Brain microvascular endothelial cell (primary cell): ENCODE measurements around the gene USP36.
A peak's percentile ranks its signal among the peaks of the same experiment; 100 is the strongest.

Experiments
- DNase-seq: peaks from one replicate; pipeline ENCODE4 v3.0.0-alpha.2; 2020
- H3K27ac ChIP-seq: fragments of 250-450 bp; sonication (Bioruptor Pico); 2 replicates; pipeline ENCODE4 v1.5.1; 2020; ENCODE audit warnings: mild to moderate bottlenecking, moderate library complexity
- H3K27me3 ChIP-seq: fragments of 250-450 bp; sonication (Bioruptor Pico); replicated peaks from 2 replicates; pipeline ENCODE4 v1.5.1; 2020; ENCODE audit warnings: mild to moderate bottlenecking
- H3K36me3 ChIP-seq: fragments of 250-450 bp; sonication (Bioruptor Pico); replicated peaks from 2 replicates; pipeline ENCODE4 v1.5.1; 2020; ENCODE audit warnings: mild to moderate bottlenecking
- H3K4me3 ChIP-seq: 2 replicates; pipeline ENCODE4 v1.5.1; 2011; ENCODE audit warnings: low read depth, mild to moderate bottlenecking, control low read depth, low read length, moderate library complexity
- in situ Hi-C: cut with HindIII; loops from 2 replicates; pipeline ENCODE4 v1.10.0; 2017; ENCODE audit warnings: low sequenced_read_pairs, low pct_ligation_motif_present
- TF ChIP-seq, protein P1 (sequence below): IDR thresholded peaks from 2 replicates; pipeline ENCODE4 v1.5.1; 2011; ENCODE audit warnings: low read depth, mild to moderate bottlenecking, moderate library complexity, low read length, control low read depth, inconsistent platforms; ENCODE audit errors: missing control alignments

USP36 gene

DNA sequence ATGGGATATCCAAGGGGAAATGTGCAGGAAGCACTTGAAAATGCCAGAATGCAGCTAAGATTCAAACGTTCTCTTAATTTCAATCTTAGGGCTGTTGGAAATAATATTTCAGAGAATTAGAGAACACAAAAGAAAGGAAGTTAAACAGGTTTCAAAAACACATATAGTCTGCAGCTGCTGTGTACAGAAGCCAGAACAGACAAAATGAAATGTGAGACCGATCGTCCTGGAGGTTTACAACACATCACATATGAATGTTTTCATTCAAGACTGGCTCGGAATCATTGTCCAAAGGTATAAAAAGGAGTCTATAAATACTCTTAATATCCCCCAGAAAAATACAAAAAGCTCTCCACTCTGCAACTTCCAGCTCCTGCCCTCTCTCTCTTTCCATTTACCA lies 72.8 kb downstream of the USP36 start:
- no peaks in the 10 kb centered on the region for H3K27me3 ChIP-seq
- TF ChIP-seq, protein P1, sequence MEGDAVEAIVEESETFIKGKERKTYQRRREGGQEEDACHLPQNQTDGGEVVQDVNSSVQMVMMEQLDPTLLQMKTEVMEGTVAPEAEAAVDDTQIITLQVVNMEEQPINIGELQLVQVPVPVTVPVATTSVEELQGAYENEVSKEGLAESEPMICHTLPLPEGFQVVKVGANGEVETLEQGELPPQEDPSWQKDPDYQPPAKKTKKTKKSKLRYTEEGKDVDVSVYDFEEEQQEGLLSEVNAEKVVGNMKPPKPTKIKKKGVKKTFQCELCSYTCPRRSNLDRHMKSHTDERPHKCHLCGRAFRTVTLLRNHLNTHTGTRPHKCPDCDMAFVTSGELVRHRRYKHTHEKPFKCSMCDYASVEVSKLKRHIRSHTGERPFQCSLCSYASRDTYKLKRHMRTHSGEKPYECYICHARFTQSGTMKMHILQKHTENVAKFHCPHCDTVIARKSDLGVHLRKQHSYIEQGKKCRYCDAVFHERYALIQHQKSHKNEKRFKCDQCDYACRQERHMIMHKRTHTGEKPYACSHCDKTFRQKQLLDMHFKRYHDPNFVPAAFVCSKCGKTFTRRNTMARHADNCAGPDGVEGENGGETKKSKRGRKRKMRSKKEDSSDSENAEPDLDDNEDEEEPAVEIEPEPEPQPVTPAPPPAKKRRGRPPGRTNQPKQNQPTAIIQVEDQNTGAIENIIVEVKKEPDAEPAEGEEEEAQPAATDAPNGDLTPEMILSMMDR: no peak
- no peak overlapping the region for H3K27ac ChIP-seq
- no peak for DNase-seq
- in situ Hi-C loops: no loop called here
- no peaks in the 10 kb centered on the region for H3K36me3 ChIP-seq
- no peak overlapping the region for H3K4me3 ChIP-seq

DNA sequence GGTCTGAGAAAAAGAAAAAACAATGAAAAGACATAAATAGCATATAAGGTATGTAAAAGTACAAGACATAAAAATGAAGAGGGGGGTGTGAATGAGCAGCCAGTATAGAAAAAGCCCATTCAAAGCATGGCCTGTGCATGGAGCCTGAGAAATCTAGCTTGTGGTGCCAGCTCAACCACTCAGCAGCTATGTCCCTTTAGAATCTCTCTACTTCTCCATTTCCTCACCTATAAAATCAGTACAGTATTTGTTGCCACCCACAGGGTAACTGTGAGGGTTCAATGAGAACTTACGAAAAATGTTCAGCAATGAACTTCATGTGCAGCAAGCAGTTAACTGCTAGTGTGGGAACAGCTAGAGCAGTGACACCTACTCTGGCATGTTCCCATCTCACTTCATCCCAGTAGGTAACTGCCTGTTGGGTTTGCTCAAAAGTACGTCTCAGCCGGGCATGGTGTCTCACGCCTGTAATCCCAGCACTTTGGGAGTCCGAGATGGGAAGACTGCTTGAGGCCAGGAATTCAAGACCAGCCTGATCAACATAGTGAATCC lies 73.8 kb downstream of the USP36 start:
- in situ Hi-C loops: no loop called here
- no peak overlapping the region for H3K4me3 ChIP-seq
- TF ChIP-seq, protein P1: no peak
- no peaks in the 10 kb centered on the region for H3K27me3 ChIP-seq
- H3K36me3 ChIP-seq: no peaks in the 10 kb centered on the region
- no peak for DNase-seq
- no peak overlapping the region for H3K27ac ChIP-seq

DNA sequence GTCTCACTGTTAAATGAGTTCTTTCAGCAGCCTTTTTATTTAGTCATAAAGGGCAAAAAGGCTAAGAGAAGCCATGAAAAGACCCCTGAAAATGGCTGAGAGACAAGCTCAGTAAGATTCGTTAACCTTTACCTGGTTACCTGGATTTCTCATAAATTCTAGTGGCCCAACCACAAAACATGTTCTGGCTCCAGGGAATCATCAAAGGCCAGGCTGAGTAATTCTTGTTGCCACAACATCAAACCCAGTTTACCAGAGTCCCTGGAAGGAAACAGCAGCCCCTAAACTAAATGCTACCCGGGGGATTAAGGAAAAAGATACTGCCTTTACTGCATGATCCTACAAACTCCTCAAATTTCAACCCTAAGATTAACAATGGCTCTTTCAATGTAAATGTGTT lies 74.4 kb downstream of the USP36 start:
- in situ Hi-C loops: no loop called here
- H3K36me3 ChIP-seq: no peaks in the 10 kb centered on the region
- no peak overlapping the region for H3K27ac ChIP-seq
- TF ChIP-seq, protein P1: no peak
- H3K27me3 ChIP-seq: no peaks in the 10 kb centered on the region
- H3K4me3 ChIP-seq: no peak overlapping the region
- DNase-seq: no peak

DNA sequence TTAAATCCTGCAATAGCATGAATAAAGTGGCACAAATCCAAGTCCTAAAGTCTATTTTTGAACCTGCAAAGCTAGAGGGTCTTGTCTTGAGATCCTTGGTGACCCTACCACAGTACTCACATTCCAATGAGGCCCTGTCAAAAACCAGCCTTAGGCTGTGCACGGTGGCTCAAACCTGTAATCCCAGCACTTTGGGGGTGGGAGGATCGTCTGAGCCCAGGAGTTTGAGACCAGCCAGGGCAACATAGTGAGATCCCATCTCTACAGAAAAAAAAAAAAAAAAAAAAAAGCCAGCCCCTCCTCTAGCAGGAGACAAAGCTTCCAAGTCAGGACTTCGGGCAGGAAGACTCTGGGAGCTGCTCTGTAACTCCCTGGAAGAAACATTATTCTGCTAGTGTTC lies 74.8 kb downstream of the USP36 start:
- no peaks in the 10 kb centered on the region for H3K36me3 ChIP-seq
- in situ Hi-C loops: no loop called here
- TF ChIP-seq, protein P1: no peak
- no peak overlapping the region for H3K27ac ChIP-seq
- H3K27me3 ChIP-seq: no peaks in the 10 kb centered on the region
- no peak for DNase-seq
- no peak overlapping the region for H3K4me3 ChIP-seq

DNA sequence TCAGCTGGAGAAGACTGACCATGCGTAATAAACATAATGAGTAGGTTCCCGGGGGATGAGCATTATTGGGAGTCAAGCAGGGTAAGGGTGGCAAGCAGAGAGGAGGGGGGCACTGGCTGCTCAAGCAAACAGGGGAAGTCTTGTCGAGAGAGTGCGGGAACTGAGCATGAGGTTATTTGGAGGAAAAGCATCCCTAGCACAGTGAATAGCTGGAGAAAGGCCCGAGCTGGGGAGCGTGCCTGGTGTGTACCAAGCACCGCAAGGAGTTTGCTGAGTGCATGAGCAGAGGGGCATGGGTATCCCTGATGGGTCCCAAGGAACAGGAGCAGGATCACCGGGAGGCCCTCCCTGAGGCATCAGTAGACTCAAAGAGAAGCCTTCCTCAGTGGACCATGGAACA lies 75.7 kb downstream of the USP36 start:
- TF ChIP-seq, protein P1: no peak
- Histone ChIP-seq H3K27me3 (no peaks in the 10 kb centered on the region), H3K36me3 (no peaks in the 10 kb centered on the region), H3K4me3 (no peak overlapping the region), H3K27ac (no peak overlapping the region)
- in situ Hi-C loops: no loop called here
- no peak for DNase-seq

DNA sequence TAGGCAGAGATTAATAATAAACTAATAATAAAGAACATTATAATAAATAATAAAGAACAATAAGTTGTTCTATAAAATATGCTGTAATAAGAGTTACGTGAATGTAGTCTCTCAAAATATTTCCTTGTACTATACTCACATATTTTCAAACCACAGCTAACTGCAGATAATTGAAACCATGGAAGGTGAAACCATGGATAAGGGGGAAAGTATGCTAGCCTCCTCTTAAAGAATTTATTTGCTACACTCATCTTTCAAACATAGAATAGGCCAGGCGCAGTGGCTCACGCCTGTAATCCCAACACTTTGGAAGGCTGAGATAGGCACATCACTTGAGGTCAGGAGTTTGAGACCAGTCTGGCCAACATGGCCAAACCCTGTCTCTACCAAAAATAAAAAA lies 77.1 kb downstream of the USP36 start:
- in situ Hi-C loops: no loop called here
- peak; percentile 22 for DNase-seq
- no peaks in the 10 kb centered on the region for H3K36me3 ChIP-seq
- TF ChIP-seq, protein P1: no peak
- no peaks in the 10 kb centered on the region for H3K27me3 ChIP-seq
- H3K4me3 ChIP-seq: no peak overlapping the region
- no peak overlapping the region for H3K27ac ChIP-seq
